Activated T-helper 1 cell treated with anti-CD3 and anti-CD28 coated beads, Interleukin-2, amount 50 U/mL, for 16 hours (primary cell): Measurements from ENCODE around the gene CACNA2D3.

Experiments
- DNase-seq, 2 donors: peaks; one replicate each; pipeline ENCODE4 v3.0.0-alpha.2; 2020; ENCODE audit warnings: low read depth in 1 of 2, low spot score in 1 of 2

The CACNA2D3 gene

DNA sequence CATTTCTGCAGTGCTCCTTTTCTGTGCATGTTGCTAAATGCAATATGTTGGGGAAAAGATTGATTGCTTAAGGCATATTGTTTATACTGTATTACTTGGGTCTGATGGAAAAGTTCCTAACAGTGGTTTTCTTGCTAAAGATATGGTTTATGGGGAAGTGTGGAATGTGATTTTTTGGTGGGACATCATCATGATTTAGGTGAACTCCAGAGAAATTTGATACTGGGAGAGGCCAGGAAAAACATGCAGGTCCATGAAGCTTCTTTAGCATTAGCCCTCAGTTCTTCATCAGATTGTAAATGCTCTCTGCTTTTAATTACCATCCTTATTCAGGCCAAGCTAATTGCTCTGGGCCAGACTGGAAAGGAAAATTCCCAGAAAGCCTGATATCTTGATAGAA, 658.0 kb downstream of the CACNA2D3 start:
- DNase-seq, result no peak

DNA sequence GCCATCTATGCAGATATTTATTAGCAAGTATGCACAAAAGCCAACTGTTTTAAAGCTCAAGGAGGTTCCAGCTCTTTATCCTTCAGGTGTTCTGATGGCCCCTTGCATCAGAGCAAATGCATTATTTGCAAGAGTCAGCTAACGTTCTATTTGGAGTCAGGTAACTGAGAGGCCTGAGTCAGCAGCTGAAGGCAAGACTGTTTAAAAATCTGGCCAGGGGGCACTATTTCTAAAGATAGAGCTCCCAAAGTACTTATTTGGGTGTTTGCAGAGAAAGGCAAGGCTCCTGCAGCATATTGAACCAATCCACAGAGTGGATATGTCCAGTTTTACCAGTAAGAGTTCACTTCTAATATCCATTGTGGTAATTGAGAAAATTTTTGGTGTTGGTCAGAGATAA, 659.4 kb downstream of the CACNA2D3 start:
- no peak for DNase-seq

DNA sequence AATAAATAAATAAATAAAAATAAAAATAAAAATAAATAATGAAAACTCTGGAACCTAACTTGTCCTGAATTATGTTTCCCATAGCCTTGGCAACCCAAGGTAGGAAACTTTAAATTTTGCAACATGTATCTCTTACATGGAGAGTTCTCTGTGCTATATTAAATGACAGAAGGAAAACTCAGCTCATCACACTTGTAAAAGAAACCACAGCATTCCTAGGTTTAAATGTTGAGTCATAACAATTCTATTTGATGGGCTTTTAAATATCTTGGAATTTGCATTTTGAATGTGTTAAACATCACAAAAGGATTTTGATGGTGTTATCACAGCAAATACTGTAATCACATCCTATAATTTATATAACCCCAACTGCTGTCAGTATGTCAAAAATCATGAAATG, 661.3 kb downstream of the CACNA2D3 start:
- no peak for DNase-seq

DNA sequence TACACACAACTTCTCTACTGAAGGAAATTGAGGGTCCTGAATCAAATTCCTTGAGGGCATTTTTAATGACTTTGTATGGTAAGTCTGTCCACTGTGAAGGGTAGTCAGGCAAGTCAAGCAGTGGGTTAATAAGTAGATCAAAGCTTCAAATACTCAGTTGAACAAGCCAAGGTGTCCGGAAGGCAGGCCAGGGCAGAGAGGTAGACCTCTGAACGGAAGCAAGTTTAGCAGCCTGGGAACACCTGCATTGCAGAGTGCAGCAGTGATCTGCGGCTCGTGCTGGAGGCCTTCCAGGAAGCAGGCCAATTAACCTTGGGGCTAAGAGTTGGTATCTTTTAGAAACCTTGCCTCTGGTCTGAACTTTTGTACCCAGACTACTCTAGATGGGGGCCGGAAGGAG, 661.7 kb downstream of the CACNA2D3 start:
- DNase-seq, result no peak

DNA sequence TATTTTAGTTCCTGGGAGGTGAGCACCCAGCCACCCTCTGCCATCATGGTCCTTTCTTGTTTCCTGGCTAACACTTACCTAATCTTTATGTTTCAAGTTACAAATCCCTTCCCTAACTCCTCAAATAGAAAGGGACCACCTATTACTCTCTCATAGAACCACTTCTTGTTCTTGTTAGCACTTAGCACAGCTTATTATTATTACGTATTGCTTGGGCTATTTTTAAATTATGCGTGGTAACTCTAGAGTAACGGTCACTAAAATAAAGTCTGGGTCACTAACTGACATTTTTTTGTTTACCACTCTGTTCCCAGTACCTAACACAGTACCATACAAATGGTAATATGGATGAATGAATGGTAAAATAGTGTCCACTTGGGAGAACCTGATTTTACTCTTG, 663.6 kb downstream of the CACNA2D3 start:
- DNase-seq, result no peak

DNA sequence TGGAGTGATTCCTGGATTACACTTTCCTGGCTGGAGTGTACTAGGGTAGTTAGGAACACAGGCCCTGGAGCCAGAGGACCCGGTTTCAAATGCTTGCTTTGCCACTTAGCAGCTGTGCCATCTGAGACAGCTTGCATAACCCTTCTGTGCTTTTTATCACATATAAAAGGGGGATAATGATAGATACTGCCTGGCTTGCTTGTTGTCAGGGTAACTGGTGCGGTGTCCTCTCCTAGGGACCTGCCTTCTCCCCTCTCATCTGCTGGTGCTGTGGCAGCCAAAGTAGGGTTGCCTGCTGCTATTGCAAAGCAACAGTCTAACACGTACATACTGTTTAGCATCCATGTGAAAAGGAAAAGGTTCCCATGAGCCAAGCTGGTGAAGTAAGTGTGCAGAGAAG, 667.7 kb downstream of the CACNA2D3 start:
- no peak for DNase-seq

DNA sequence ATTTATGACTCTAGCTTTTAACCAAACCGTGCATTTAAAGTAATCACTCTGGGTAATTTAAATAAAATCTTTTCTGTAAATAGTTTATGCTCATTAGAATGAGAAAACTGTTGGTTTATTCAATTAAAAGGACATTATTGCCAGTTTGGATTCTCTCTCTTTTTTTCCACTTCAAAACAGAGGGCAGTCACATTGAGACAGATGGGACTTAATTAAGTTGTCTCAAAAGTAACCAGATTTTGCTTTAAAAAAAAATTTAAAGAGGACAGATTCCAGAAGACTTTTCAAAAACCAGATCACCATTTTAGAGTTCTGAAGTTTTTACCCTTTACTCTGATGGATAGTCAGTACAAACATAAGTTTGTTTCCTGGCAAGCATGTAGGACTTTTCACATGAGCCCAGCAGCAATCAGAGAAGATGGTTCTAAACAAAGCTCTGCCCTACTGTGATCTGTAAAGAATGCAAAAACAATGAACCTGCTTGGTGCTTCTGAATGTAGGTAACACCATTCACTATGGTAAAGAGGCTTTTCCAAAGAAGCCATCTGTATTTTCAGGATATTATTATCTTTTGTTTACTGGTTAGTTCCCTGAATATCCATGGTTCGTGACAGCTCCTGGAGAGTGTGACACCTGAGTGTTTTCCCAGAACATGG, 669.3 kb downstream of the CACNA2D3 start:
- DNase-seq, result no peak

DNA sequence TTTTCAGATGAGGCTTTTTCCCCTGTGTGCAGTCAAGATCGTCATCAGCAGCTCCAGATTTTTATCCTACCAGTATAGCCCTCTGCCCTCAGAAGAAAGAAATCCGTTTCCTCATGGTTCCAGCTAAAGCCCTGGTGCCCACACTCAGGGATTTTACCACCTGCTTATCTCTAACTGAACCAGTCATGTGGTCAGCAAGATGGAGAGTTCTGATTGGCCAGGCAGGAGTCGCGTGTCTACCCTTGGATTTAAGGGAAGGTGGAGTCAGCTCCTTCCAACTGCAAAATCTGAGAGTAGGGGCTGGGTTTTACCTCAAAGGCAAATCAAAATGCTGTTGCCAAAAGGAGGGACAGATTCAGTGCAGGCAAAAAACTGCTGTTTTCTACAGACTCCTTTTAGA, 670.2 kb downstream of the CACNA2D3 start:
- DNase-seq, result no peak

DNA sequence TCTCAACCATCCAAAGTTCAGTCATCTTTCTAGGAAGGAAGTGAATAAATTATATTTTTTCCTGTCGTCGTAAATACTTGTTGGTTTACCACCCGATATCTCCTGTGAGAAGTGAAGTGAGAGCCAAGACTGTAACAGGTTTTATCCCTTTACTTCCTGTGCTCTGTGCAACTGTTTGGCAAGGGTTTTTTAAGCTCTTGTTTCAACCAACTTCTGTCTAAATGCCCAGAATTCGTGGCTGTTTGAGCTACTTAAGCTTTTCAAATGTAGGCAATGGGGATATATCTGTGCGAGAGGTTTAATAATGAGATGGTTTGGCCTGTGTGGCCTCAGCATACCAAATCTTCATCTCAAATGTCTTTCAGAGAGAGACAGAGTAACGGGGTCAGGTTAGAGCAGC, 670.8 kb downstream of the CACNA2D3 start:
- no peak for DNase-seq

DNA sequence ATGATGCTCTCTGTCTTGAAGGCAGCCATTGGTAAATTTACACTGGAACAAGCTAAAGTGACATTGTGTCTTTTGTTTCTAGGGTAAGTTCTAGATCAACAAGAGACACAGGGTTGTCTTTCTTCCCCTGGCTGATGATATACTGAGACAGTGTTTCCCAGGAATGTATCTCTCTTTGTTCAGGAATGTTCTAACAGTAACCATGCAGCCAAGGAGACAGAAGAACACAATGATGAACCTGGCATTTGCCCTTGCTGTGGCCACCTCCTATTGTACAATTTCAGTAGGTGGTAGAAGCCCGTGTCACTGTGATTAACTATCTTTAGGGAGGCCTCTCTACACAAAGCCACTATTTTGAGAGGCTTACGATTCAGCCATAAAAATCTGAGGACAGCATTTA, 674.8 kb downstream of the CACNA2D3 start:
- no peak for DNase-seq

DNA sequence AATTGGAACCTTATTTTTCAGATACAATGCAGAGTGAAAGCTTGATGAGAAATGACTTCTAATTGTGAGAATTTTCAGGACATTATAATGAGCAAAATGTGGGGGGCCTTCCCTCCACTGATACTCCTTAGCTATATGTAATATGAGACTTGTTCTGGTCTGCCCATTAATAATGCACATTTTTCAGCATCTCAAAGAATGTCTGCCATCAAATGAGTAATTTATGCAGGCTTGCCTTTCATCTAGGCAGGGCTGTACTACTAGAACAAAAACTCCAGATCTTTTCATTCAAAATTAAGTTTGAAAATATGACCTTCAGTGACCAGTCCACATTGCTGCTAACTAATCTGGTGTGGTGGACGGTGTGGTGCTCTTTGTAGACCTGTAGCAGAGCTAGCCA, 678.1 kb downstream of the CACNA2D3 start:
- DNase-seq, result no peak

DNA sequence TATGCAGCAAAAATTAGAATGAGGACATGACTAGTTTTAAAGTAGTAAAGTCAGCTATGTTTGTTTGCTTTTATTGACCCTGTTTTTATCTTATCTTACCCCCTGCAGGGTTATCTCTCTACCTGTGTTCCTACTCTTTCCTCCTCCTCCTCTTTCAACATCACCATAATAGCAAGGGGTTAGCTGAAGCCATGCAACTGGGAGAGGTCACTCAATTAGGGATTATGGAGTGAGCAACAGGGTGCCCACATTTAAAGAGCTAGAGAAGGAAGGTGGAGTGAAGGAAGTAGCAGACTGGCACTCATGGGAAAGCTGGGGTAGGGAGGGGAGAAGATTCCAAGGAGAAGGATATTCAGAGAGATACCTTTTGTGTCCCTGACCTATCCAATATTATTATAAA, 679.6 kb downstream of the CACNA2D3 start:
- no peak for DNase-seq

DNA sequence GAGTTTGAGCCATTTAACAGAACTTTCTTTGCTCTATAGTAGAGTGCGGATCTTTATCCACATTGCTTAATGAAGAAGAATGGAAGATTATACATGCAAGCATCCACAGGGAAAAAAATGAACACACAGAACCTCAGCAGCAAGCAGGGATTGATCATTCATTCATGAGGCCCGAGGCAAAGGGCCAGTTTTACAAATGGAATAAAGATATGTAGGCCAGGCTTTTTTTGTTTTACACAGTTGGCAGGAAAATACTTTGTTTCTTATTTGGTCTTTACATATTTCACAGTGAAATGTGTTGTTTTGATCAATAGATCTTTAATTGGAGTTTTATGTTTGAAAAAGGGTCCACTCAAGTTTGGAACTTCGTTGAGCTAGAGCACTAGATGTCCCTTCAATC, 688.0 kb downstream of the CACNA2D3 start:
- DNase-seq, result no peak

DNA sequence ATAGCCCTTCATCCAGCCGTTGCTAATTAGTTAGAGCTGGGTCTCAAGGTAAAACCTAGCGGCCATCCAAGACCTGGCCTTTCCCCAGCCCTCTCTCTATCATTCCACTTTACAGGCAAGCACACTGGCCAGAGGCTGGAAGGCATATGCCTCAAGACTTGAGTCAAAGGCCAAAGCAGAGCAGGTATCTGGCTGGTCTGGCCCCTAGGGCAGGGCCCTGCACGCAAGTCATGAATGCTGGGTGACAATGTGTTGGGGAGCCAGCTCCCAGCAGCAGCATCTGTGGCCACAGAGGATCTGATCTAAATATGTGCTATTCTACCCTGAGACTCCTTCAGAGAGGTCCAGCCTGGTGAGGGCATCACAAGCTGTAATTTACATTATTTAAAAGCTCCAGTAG, 691.9 kb downstream of the CACNA2D3 start:
- no peak for DNase-seq

DNA sequence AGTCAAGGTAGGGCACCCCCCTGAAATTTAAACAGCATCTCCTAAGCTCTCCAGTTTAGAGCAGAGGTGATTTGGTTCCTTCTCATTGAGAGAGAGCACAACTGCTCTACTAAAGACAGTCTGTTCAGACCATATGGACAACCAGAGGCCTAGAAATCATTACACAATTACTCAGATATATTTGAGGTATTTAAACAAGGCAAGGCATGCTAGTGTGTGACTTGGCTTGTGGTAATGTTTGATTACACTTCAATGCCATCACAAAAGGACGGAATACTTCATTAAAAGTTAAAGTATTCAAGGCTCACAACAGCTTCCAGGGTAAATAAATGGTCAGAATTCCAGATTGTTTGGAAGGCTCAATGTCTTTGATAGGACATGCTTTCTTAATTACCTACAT, 695.3 kb downstream of the CACNA2D3 start:
- DNase-seq, result no peak

DNA sequence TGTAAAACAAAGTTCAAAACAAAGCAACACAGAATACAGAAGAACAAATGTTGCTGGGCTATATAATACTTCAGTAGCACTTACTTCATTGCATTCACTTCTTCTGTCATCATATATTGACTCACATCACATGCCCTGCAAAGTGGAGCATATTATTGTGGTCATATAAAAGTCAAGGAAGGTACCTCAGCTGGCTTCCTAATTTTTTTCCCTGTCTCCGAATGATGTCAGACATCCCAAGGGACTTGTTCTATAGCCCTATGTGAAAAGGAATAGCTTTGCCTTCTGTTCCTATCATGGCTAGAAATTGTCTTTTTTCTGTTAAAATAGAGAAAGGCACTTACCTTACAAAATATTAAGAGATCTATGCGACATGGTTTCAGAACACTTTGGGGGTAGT, 696.1 kb downstream of the CACNA2D3 start:
- DNase-seq, result no peak

DNA sequence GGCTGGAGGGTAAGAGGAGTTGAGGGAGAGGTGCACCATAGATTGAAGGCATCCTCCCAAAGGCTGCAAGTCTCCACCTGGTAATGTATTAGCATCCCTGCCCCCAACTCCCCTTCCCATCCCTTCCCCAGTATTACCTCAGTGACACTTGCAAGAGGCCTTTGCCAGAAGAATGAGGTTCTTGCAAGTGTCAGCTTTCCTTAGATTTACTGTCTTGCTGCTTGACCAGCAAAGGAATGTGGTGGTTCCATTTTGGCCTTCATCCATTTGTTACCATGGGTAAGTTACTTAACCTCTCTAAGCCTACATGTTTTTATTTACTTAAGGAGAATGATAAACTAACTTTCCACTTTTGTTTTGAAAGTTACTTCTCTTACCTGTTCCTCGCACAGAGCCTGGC, 696.6 kb downstream of the CACNA2D3 start:
- no peak for DNase-seq

DNA sequence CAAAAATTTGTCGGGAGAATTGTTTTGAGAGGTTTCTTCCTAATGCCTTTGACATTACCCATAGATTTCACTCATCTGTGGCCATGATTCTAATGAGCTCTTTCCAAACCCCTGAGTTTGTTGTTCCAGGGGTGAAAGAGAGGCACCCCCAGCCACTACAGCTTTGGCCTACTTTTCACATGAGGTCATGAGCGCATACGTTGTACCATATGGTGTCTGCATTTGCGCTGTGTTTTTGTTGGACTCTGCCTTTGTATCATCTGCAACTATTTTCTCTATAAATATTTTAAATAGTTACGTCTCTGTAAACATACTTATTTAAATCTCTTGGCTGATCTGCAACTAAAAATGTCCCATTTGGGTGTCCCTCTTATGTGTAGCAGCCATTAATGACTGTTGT, 697.6 kb downstream of the CACNA2D3 start:
- no peak for DNase-seq

DNA sequence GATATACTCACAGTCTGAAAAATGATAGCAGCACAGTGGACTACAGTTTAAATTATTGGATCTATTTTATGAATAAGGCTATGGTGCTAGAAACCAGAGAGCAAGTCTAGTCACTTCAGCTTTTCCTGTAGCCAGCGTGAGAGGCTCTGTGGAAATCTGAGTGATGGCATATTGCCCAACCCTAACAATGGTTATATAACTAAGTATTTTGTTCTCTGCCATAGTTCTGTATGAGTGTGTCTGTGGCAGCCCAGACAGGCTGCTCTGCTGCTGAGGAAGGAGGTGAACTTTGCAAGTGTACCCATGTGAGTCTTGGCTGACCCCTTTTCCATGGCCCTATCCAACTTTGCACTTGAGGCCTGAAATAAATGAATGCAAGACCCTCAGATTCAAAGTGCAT, 699.9 kb downstream of the CACNA2D3 start:
- DNase-seq, result no peak

DNA sequence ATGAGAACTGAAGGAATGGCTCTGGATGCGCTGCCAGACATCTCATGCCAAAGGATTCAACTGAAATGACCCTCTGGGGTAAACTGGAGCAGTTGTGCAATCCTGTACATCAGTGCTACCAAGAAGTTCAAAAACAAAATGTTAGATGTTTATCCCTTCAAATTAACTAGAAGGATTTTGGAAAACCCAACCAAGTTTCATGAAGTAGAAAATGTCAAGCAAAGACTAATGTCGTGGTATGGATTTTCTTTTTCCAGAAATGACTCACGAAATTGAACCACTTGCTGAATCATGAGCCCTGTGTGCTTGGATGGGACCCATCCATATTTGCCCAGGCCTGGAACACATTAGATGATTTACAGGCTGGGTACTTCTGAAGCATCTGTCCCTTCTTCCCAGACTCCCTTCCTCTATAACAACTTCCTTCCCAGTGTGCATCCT, 703.9 kb downstream of the CACNA2D3 start:
- DNase-seq, result no peak

DNA sequence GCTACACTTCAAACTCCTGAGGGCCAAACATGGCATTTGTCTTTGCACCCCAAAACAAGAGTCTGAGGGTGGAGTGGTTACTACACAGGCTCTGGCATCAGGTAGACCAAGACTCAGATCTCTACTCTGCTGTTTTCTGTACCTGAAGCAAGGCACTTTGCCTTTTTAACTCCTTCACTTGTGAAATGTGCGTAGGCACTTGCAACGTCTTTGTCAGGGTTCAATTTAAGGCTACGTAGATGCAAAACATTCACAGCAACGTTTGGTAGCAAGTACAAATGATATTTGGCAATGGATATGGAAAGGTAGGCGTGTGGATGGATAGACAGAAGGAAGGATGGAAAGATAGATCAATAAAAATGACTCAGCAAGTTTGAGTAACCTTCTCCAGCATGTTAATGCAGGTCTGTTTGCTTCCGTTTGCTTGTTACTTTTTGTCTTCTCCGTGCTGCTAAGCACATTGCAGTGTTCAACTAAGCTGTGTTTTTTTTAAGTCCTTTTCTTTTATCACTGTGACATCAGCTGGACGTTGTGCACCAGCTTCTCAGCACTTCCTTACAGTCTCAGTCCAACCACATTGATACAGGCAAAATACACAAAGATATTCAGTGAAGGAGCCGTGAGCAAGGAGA, 704.8 kb downstream of the CACNA2D3 start:
- no peak for DNase-seq

DNA sequence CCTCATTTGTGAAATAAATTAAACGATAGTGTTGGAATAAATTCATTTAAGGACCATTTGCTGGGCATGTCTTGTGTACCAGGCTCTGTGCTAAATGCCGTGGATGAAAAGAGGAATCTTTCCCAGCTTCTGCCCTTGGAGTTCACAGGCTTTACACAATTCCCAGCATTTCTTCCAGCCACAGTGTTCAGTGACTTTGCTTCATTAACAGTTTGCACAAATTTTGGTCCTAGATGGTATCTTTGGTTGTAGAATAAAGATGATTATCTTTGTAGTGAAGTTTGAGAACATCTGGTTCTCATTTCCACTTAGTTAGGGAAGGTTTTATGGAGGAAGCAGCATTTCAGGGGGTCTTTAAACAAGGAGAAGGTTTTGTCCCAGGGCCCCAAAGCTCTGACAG, 705.4 kb downstream of the CACNA2D3 start:
- no peak for DNase-seq

DNA sequence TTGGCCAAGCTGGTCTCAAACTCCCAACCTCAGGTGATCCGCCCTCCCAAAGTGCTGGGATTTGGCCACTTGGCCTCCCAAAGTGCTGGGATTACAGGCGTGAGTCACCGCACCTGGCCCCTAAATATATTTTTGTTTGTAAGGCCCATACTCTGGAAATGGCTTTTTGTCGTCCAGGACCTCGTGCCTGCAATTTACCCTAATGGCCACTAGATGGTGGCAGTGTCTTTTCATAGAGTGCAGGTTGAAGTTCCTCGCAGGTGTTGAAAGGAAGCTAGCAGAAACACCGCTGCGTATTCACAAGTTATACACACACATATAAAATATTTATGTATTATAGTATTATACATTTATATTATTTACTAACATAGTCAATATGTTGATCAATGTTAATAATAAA, 708.3 kb downstream of the CACNA2D3 start:
- DNase-seq, result no peak
